HG02678 (cell line): ENCODE data around the gene EEIG2.
"Not testable (repeated sequence)": the region's sequence is repeated elsewhere in the genome, so short reads cannot be mapped to it uniquely, and the experiment has no call there.

Experiments
- ATAC-seq: cut with Tn5 transposase; IDR thresholded peaks from one replicate; pipeline ENCODE4 v1.9.1; 2021; ENCODE audit warnings: mild to moderate bottlenecking, moderate library complexity; ENCODE audit not compliant: unreplicated experiment

Gene EEIG2

GRCh38 chr1:108559215-108560186, at the start of gene EEIG2:
EEIG2 (plus strand) TSS chr1:108560100; CDS start chr1:108560429, 329 bp downstream.
- ATAC-seq, result peak; percentile 73

GRCh38 chr1:108511764-108512163, 48.1 kb upstream of the EEIG2 start:
- ATAC-seq, result no peak

GRCh38 chr1:108512239-108513043, 47.5 kb upstream of the EEIG2 start:
- no peak for ATAC-seq

- no peak for ATAC-seq
Observed at GRCh38 chr1:108513044-108513415, 46.9 kb upstream of the EEIG2 start.

- ATAC-seq, result not testable (repeated sequence)
Observed at GRCh38 chr1:108513914-108514313, 46.0 kb upstream of the EEIG2 start.

GRCh38 chr1:108517301-108517897, 42.5 kb upstream of the EEIG2 start:
- not testable (repeated sequence) for ATAC-seq

GRCh38 chr1:108521990-108522393, 37.9 kb upstream of the EEIG2 start:
- ATAC-seq, result no peak

- ATAC-seq, result no peak
Observed at GRCh38 chr1:108523829-108524228, 36.1 kb upstream of the EEIG2 start.

GRCh38 chr1:108524676-108525075, 35.2 kb upstream of the EEIG2 start:
- ATAC-seq, result no peak

GRCh38 chr1:108527135-108527534, 32.8 kb upstream of the EEIG2 start:
- no peak for ATAC-seq

GRCh38 chr1:108527837-108528236, 32.1 kb upstream of the EEIG2 start:
- ATAC-seq, result no peak

GRCh38 chr1:108531444-108531843, 28.5 kb upstream of the EEIG2 start:
- ATAC-seq, result no peak

GRCh38 chr1:108532730-108533129, 27.2 kb upstream of the EEIG2 start:
- ATAC-seq, result no peak

- ATAC-seq, result peak; percentile 71
Observed at GRCh38 chr1:108533351-108534083, 26.4 kb upstream of the EEIG2 start.

- ATAC-seq, result no peak
Observed at GRCh38 chr1:108534759-108535158, 25.1 kb upstream of the EEIG2 start.

- ATAC-seq, result not testable (repeated sequence)
Observed at GRCh38 chr1:108535315-108535897, 24.5 kb upstream of the EEIG2 start.

GRCh38 chr1:108536021-108536420, 23.9 kb upstream of the EEIG2 start:
- ATAC-seq, result not testable (repeated sequence)

- ATAC-seq, result not testable (repeated sequence)
Observed at GRCh38 chr1:108536791-108537190, 23.1 kb upstream of the EEIG2 start.

- no peak for ATAC-seq
Observed at GRCh38 chr1:108537976-108538375, 21.9 kb upstream of the EEIG2 start.

GRCh38 chr1:108540977-108541376, 18.9 kb upstream of the EEIG2 start:
- no peak for ATAC-seq
